Inflammatory macrophage (primary cell): ENCODE measurements around the gene FNBP1L.

ENCODE experiments used
- DNase-seq, 2 donors: peaks; one replicate each; pipeline ENCODE4 v3.0.0-alpha.2; 2020 to 2022

The FNBP1L gene

DNA sequence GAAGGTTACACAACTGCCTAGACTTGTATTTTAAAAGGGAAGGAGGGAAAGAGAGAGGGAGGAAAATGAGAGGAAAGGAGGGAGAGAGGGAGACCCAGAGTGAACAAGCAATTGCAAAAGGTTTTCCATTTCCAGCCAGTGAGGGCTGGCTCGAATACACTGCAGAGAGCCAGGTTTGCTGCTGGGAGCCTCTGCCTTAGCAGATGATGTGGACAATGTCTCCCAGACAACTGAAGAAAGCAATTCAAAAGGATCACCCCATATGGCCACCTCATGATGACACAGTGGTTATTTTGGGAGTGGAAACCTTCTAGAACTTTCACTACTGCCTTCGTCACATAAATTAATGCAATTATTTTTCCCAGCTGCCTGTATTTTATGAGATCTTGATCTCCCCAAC lies 147.3 kb downstream of the FNBP1L start:
- no peak for DNase-seq

DNA sequence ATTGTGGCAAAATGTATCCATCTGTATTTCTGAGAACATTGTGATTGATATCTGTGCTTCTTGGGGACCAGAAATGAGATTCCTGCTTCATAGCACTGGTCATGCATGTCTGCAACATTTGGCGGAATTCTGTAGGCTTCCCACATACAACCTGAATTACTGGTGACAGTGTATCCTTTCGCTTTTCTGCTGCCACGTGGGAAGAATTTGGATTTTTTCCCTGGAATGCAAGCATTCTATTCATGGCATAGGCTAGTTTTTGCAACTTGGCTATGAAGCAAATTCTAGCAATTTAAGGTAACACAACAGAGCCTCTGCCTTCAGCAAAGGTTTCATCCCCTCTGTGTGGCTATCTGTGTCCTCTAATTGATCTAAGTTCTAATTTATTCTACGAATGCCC lies 147.8 kb downstream of the FNBP1L start:
- no peak for DNase-seq

DNA sequence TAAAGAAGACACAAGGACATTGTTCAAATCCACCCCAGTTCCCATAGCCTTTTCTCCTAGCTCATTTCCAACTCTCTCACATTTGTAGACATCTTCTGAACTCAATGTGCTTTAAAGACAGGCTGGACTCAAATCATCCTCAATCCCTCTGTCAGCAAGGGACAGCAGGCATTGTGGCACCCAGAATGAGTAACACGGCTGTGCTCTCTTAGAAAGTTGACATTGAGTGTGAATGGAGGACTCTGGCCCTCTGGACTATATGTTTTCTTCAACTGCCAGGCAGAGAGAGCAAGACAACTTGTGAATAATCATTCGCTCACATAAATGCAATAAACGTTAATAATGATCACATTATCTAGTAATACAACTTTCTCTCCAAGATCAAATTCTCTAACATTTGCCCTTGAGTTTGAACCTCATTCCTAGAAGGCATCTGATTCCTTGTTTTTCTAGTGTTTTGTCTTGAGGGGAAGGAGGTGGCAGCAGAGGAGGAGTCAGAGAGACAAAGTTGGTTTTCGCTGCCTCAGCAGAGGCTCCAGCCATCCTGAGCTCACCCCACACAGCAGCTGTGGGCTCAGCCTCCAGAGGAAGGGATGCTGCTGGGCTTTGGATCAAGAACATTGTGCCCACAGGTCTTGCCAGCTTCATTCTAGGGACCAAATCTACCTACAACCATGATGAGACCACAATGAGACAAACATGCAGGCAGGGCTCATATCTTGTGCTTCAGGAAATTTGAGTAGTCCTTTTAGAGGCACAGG lies 148.6 kb downstream of the FNBP1L start:
- DNase-seq = no peak

DNA sequence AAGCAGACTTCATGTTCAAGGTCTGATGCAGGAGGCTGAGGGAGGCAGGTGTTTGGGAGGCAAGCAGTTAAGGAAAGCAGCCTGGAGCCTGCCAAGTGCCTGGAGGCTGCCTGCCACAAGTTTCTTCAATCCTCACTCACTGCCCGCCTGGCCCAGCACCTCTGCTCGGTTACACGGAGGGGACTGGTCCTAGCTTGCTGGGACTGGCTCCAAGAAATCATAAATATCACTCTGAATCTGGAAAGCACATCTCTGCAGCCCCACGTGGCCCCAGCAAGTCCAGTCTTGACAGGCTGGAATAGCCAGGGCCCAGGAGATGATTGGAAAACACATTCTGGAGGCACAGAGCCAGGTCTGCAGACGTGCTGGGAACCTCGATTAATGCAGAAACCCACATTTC lies 149.8 kb downstream of the FNBP1L start:
- DNase-seq = no peak

DNA sequence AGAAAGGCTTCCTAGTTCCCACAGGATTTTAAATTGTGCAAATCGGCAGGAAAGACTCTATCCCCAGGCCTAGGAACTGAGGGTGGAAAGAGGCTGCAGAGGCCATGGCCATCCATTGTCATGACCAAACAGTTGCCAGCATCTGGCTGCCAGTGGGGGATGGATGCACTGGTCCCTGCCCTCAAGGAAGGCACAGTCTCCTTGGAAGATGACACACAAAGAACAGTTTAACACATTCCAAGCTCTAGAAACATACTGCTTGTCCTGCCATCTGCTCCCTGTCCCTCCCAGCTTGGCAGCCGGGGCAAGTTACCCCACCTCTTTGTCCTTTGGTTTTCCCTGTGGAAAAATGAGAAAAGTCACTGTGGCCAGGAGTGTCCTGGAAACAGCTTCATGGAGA lies 150.5 kb downstream of the FNBP1L start:
- no peak for DNase-seq

DNA sequence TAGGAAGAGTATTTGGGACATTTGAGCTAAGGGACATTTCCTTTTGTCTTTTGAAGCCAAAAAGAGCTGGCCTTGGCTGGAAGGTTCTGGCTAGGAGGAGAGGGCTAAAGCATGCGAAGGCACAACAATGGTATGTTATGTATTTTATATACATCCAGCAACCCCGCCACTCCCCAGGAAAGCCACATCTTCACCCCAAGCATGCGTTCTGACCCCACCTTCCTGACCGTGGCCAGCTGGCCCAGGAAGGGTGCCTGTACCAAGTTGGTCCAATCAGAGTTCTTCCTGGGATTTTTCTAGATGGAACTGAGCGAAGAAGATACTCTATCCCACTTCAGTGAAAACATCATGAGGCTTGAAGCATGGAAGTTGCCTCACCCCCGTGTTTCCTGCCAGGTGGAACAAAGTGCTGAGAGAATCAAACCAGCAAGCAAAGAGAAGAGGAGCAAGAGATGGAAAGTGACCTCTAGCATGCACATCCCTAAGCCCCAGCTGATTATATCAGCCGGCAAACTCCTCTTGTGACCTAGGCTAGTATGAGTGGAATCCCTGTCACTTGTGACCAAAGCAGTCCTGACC lies 151.0 kb downstream of the FNBP1L start:
- no peak for DNase-seq

DNA sequence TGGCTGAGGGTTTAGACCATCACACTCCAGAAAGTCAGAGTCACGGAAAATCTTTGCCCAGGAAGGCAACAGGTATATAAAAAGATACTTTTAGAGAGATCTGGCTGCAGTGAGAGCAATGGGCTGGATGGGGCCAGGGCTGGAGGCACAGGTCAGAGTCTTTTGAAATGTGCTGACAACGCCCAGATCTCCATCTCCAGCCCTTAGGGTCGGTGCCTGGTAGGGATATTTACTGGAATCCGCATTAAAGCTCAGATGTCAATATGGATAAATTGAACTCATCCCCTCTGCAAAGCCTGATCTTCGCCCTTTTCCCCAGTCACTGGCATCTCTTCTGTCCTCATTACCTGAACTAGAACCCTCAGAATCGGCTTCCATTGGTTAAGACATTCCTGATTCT lies 151.6 kb downstream of the FNBP1L start:
- DNase-seq = no peak

DNA sequence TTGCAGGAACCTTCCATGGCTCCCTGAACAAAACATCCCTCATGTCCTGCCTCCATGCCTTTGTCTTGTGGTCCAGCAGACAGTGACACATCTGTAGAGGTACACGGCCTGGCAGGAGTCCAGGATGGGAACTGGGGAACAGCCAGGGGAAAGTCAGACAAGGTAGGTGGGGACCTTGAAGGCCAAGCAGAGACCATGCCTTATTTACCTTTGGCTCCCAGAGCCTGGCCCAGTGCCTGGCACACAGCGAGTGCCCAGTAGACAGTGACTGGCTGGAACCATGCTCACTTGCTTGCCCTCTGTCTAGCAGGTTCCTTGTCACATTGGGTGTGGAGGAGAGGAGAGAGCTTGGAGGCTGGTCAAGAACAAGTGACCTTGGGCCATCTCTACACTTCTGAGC lies 152.7 kb downstream of the FNBP1L start:
- DNase-seq = no peak

DNA sequence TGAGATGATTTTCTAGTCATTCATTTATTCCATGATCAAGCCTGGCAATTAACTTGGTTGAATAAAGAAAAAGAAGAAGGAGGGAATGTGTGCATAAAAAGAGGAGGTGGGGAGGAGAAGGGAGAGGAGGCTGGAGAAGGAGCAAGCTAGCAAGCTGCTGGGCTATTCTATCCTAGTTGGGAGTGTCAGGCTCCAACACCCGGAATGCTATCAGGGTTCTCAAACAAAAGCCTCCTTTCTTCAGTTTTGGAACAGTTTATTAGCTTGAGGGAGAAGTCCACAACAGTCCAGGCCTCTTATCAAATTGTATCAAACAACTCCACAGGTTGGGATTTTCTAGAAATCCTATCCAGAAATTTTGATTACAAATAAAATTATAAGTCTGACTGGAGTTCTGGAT lies 153.8 kb downstream of the FNBP1L start:
- no peak for DNase-seq

DNA sequence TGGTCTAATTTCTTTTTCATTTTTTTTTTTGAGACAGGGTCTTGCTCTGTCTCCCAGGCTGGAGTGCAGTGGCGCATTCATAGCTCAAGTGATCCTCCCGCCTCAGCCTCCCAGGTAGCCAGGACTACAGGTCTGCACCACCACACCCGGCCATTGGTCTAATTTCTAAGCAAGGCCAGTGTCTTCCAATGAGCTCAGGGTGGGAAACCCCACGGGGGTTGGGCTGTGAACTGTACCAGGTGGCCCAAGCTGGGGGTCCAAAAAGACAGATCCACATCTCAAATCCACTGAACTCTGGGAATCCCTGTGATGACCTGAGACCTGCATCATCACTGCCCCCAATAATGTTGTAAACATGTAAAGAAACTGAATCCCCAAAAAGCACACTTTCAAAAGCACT lies 154.2 kb downstream of the FNBP1L start:
- DNase-seq = no peak

DNA sequence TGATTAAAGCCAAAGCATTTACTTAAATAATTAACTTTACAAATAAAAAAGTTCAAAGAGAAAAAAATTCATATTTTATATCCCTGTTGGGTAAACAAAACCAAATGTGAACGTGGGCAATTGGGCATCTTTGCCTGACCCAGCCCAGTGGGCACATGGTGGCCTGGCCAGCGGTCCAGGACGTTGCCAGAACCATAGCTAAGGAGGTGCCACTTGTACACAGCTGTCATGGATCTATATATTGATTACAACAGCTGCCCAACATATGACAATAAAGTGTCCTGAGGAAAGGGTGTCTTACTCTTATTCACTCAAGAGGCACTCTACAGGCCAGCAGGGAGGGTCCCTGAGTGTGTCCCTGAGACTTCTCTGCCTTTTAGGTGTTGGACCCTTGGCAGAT lies 155.2 kb downstream of the FNBP1L start:
- no peak for DNase-seq

DNA sequence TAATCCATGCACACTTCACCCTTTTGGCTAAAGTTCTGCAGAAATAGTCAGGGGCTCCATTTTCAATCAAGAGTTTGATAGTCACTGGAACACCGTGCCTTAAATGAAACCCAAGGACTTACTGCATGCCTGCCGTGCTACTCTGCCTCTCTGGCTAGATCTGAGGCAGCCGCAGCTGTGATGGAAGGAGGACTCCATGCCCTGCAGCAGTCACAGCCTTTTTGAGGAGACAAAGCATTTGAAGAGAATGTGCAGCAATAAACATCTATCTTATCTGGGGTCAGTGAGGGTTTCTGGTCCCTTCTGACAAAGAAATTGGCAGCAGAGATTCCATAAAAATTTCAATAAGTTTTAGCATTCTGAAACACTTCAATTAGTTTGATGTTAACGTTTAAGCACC lies 155.7 kb downstream of the FNBP1L start:
- no peak for DNase-seq
